K562 (cell line): ENCODE measurements around the gene IRF2BP1. TPM values are rescaled to one million over a fixed set of nuclear protein-coding genes. Genes with fewer than 3 reads are reported as not detected.
A peak's percentile ranks its signal among the peaks of the same experiment; 100 is the strongest.

Experiments used
- CHD4 ChIP-seq: fragments of 200-600 bp; sonication (generic); IDR thresholded peaks from 3 replicates; pipeline ENCODE4 v1.6.1; 2012; ENCODE audit warnings: low read depth, mild to moderate bottlenecking, mixed read lengths, low read length, inconsistent platforms; ENCODE audit not compliant: insufficient read depth, insufficient replicate concordance, poor library complexity, severe bottlenecking
- ETV1 ChIP-seq: fragments of 450-650 bp; conservative IDR thresholded peaks from 2 replicates; pipeline ENCODE4 v1.6.1; 2016; ENCODE audit warnings: missing genetic modification characterization, control low read depth, low read depth, missing compliant biosample characterization
- IRF2 ChIP-seq: sonication (generic); formaldehyde crosslinking; IDR thresholded peaks from 2 replicates; pipeline ENCODE4 v1.8.1; 2022; ENCODE audit warnings: mild to moderate bottlenecking, missing genetic modification reagents
- MCM2 ChIP-seq: fragments of 450-650 bp; IDR thresholded peaks from 2 replicates; pipeline ENCODE4 v1.6.1; 2017; ENCODE audit warnings: low read depth, mild to moderate bottlenecking
- PYGO2 ChIP-seq: fragments of 450-650 bp; IDR thresholded peaks from 2 replicates; pipeline ENCODE4 v1.6.1; 2016; ENCODE audit warnings: mild to moderate bottlenecking, missing genetic modification characterization, moderate library complexity, missing compliant biosample characterization
- SMAD3 ChIP-seq: fragments of 450-650 bp; formaldehyde crosslinking; conservative IDR thresholded peaks from 2 replicates; pipeline ENCODE4 v1.4.0; 2020; ENCODE audit warnings: mild to moderate bottlenecking
- SP1 ChIP-seq: sonication (generic); formaldehyde crosslinking; IDR thresholded peaks from 2 replicates; pipeline ENCODE4 v1.8.1; 2022; ENCODE audit warnings: mild to moderate bottlenecking, missing genetic modification reagents
- SRSF1 ChIP-seq: fragments of 200-400 bp; formaldehyde crosslinking; IDR thresholded peaks from 2 replicates; pipeline ENCODE4 v1.6.1; 2017; ENCODE audit warnings: mild to moderate bottlenecking, low read depth, low read length, moderate library complexity
- ZKSCAN1 ChIP-seq: fragments of 150-350 bp; IDR thresholded peaks from 2 replicates; pipeline ENCODE4 v1.6.1; 2016; ENCODE audit warnings: low read depth, low read length
- ZNF12 ChIP-seq: sonication (generic); formaldehyde crosslinking; IDR thresholded peaks from 2 replicates; pipeline ENCODE4 v1.4.0; 2020; ENCODE audit warnings: mild to moderate bottlenecking, missing genetic modification reagents
- ZNF133 ChIP-seq: fragments of 250-450 bp; sonication (Bioruptor Pico); IDR thresholded peaks from 2 replicates; pipeline ENCODE4 v1.4.0; 2020; ENCODE audit warnings: mild to moderate bottlenecking
- ZNF239 ChIP-seq: fragments of 250-450 bp; sonication (Bioruptor Pico); IDR thresholded peaks from 2 replicates; pipeline ENCODE4 v1.4.0; 2020; ENCODE audit warnings: mild to moderate bottlenecking
- polyA plus RNA-seq, 8 experiments: library from polyadenylated mRNA; depleted of rRNA in 4 of 8; stranded (reverse) in 5 of 8; unstranded in 3 of 8; fragments of >200 nt; fragmentation: Nextera tagmentation in 2 of 8; fragmentation: Illumina TruSeq in 1 of 8; extraction: Ambion mirVana in 2 of 8; extraction: Trizol in 1 of 8; gene quantifications; 2 replicates each; pipeline versions ENCODE4 v1.2.1 to v1.2.3, GENCODE V29; 2011 to 2014; ENCODE audit warnings: inconsistent platforms in 1 of 8, missing spikeins in 1 of 8
- total RNA-seq, 7 experiments: library from RNA; depleted of rRNA in 6 of 7; stranded (reverse); fragments of >200 nt in 6 of 7; fragmentation: Illumina TruSeq in 2 of 7; extraction: Trizol in 2 of 7; gene quantifications; 2 replicates each; pipeline versions ENCODE4 v1.2.1 to v1.2.3, GENCODE V29; 2011 to 2021; ENCODE audit warnings: low replicate concordance in 1 of 7
- TF ChIP-seq, protein P1 (sequence below): fragments of 450-650 bp; IDR thresholded peaks from 2 replicates; pipeline ENCODE4 v1.7.1; 2018; ENCODE audit warnings: mild to moderate bottlenecking, low read depth; ENCODE audit not compliant: partially characterized antibody
- TF ChIP-seq, protein P2 (sequence below): fragments of 450-650 bp; formaldehyde crosslinking; conservative IDR thresholded peaks from 2 replicates; pipeline ENCODE4 v1.4.0; 2022; ENCODE audit warnings: mild to moderate bottlenecking, missing genetic modification characterization
- TF ChIP-seq, protein P3 (sequence below), 2 experiments: fragments of 450-650 bp in 1 of 2; sonication (generic) in 1 of 2; formaldehyde crosslinking in 1 of 2; IDR thresholded peaks in 1 of 2; conservative IDR thresholded peaks in 1 of 2; 2 replicates each; pipeline versions ENCODE4 v1.6.1 to v1.8.1; 2016 to 2023; ENCODE audit warnings: mild to moderate bottlenecking in 2 of 2, moderate library complexity in 2 of 2, inconsistent platforms in 1 of 2, missing genetic modification reagents in 1 of 2
- TF ChIP-seq, protein P4 (sequence below): fragments of 450-650 bp; formaldehyde crosslinking; IDR thresholded peaks from 2 replicates; pipeline ENCODE4 v1.4.0; 2020; ENCODE audit warnings: mild to moderate bottlenecking, moderate library complexity

The IRF2BP1 gene
- total and polyA plus RNA-seq, 9 of the 15 experiments (the other 6 are each of a cell fraction or from before 2014, with no cell fraction given): 0.61 to 35.9 (median 3.5) TPM

DNA sequence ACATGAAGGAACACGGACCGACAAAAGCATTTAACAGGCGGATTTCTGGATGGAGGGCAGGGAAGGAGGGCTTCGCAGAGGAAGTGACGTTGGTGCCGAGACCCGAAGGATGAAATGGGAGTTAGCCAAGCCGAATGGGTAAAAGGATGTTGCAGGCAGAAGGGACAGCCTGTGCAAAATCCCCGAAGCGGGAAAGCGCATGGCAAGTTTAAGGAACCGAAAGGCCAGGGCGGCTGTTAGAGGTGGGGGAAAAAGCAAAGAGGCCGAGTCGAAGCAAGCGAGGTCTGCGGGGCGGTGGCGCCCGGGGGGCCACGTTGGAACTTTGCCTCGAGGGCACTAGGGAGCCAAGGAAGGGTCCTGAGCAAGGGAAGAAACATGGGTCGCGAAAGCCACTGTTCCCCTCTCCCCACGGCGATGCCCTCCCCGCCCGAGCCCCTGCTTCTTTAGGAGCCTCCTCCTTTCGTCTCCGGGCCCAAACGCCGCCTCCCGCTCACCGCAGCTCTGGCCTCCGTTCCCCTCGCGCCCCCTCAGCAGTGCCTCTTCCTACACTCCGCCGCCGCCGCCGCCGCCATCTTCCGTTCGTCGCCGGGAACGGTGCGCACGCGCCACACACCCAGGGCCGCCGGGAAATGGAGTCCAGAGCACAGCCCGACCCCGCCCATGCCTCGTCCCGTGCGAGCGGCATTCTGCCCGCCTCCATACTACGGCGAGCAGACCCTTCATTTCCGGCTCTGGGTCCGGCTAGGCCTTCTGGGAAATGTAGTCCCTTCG lies 23.2 kb downstream of the IRF2BP1 start, which contains the start of gene SYMPK (continued):
- TF ChIP-seq, protein P1, sequence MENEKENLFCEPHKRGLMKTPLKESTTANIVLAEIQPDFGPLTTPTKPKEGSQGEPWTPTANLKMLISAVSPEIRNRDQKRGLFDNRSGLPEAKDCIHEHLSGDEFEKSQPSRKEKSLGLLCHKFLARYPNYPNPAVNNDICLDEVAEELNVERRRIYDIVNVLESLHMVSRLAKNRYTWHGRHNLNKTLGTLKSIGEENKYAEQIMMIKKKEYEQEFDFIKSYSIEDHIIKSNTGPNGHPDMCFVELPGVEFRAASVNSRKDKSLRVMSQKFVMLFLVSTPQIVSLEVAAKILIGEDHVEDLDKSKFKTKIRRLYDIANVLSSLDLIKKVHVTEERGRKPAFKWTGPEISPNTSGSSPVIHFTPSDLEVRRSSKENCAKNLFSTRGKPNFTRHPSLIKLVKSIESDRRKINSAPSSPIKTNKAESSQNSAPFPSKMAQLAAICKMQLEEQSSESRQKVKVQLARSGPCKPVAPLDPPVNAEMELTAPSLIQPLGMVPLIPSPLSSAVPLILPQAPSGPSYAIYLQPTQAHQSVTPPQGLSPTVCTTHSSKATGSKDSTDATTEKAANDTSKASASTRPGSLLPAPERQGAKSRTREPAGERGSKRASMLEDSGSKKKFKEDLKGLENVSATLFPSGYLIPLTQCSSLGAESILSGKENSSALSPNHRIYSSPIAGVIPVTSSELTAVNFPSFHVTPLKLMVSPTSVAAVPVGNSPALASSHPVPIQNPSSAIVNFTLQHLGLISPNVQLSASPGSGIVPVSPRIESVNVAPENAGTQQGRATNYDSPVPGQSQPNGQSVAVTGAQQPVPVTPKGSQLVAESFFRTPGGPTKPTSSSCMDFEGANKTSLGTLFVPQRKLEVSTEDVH: peak; percentile 36
- TF ChIP-seq IRF2 (CRISPR knock-in tag): no peak
- TF ChIP-seq, protein P2, sequence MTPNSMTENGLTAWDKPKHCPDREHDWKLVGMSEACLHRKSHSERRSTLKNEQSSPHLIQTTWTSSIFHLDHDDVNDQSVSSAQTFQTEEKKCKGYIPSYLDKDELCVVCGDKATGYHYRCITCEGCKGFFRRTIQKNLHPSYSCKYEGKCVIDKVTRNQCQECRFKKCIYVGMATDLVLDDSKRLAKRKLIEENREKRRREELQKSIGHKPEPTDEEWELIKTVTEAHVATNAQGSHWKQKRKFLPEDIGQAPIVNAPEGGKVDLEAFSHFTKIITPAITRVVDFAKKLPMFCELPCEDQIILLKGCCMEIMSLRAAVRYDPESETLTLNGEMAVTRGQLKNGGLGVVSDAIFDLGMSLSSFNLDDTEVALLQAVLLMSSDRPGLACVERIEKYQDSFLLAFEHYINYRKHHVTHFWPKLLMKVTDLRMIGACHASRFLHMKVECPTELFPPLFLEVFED (CRISPR knock-in tag): no peak
- peak; percentile 94 for TF ChIP-seq SP1 (CRISPR knock-in tag)
- TF ChIP-seq ZKSCAN1: 0 out of 2 replicates have a peak, but pooled peaks have one; percentile 18
- no peak for TF ChIP-seq ZNF133
- TF ChIP-seq SMAD3 (CRISPR knock-in tag): no peak
- TF ChIP-seq, protein P3, sequence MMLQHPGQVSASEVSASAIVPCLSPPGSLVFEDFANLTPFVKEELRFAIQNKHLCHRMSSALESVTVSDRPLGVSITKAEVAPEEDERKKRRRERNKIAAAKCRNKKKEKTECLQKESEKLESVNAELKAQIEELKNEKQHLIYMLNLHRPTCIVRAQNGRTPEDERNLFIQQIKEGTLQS (IDR thresholded peaks at IDR 0.05): no peak
- TF ChIP-seq, protein P3 (CRISPR knock-in tag; conservative IDR thresholded peaks at IDR 0.05): 0 out of 2 replicates have a peak, but pooled peaks have one; percentile 36
- no peak; the same call in none of the 2 replicates for TF ChIP-seq ETV1
- no peak for TF ChIP-seq CHD4
- no peak for TF ChIP-seq MCM2
- no peak for TF ChIP-seq ZNF12 (CRISPR knock-in tag)
- TF ChIP-seq ZNF239 (CRISPR knock-in tag): no peak
- TF ChIP-seq, protein P4, sequence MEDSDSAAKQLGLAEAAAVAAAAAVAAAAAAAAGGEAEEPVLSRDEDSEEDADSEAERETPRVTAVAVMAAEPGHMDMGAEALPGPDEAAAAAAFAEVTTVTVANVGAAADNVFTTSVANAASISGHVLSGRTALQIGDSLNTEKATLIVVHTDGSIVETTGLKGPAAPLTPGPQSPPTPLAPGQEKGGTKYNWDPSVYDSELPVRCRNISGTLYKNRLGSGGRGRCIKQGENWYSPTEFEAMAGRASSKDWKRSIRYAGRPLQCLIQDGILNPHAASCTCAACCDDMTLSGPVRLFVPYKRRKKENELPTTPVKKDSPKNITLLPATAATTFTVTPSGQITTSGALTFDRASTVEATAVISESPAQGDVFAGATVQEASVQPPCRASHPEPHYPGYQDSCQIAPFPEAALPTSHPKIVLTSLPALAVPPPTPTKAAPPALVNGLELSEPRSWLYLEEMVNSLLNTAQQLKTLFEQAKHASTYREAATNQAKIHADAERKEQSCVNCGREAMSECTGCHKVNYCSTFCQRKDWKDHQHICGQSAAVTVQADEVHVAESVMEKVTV (CRISPR knock-in tag): no peak
- TF ChIP-seq SRSF1: no peak
- no peak for TF ChIP-seq PYGO2 (tag)
